ENCODE results near the gene ZNF619.

The ZNF619 gene

GRCh38 chr3:40487172-40487571 lies 10.2 kb downstream of the ZNF619 start:
- no peak for TF ChIP-seq JUND (IDR thresholded peaks at IDR 0.05; ENCODE audit: low read depth)
- no peak for DNase-seq (ENCODE audit: low read depth in 1 of 2, low spot score in 1 of 2)
- in situ Hi-C loops (cut with HindIII; ENCODE audit: low pct_unique_long_range_greater_than_20kb, low sequenced_read_pairs), result no loop called here

- no peak for DNase-seq (ENCODE audit: low read depth in 1 of 2, low spot score in 1 of 2)
- TF ChIP-seq JUND (IDR thresholded peaks at IDR 0.05; ENCODE audit: low read depth), result no peak
- in situ Hi-C loops (cut with HindIII; ENCODE audit: low pct_unique_long_range_greater_than_20kb, low sequenced_read_pairs), result no loop called here
Measured at GRCh38 chr3:40490916-40491315, 14.0 kb downstream of the ZNF619 start.

- no peak for TF ChIP-seq JUND (IDR thresholded peaks at IDR 0.05; ENCODE audit: low read depth)
- in situ Hi-C loops (cut with HindIII; ENCODE audit: low pct_unique_long_range_greater_than_20kb, low sequenced_read_pairs), result no loop called here
- no peak for DNase-seq (ENCODE audit: low read depth in 1 of 2, low spot score in 1 of 2)
Measured at GRCh38 chr3:40494698-40495097, 17.8 kb downstream of the ZNF619 start.

GRCh38 chr3:40497288-40497687 lies 20.4 kb downstream of the ZNF619 start:
- no peak for DNase-seq (ENCODE audit: low read depth in 1 of 2, low spot score in 1 of 2)
- no peak for TF ChIP-seq JUND (IDR thresholded peaks at IDR 0.05; ENCODE audit: low read depth)
- in situ Hi-C loops (cut with HindIII; ENCODE audit: low pct_unique_long_range_greater_than_20kb, low sequenced_read_pairs), result no loop called here

- no peak for DNase-seq (ENCODE audit: low read depth in 1 of 2, low spot score in 1 of 2)
- TF ChIP-seq JUND (IDR thresholded peaks at IDR 0.05; ENCODE audit: low read depth), result no peak
- in situ Hi-C loops (cut with HindIII; ENCODE audit: low pct_unique_long_range_greater_than_20kb, low sequenced_read_pairs), result no loop called here
Measured at GRCh38 chr3:40499952-40500351, 23.0 kb downstream of the ZNF619 start.

- DNase-seq (ENCODE audit: low read depth in 1 of 2, low spot score in 1 of 2), result no peak
- TF ChIP-seq JUND (IDR thresholded peaks at IDR 0.05; ENCODE audit: low read depth), result no peak
- in situ Hi-C loops (cut with HindIII; ENCODE audit: low pct_unique_long_range_greater_than_20kb, low sequenced_read_pairs), result no loop called here
Measured at GRCh38 chr3:40502034-40502433, 25.1 kb downstream of the ZNF619 start.

GRCh38 chr3:40504636-40505430 lies 27.9 kb downstream of the ZNF619 start:
- no peak for DNase-seq (ENCODE audit: low read depth in 1 of 2, low spot score in 1 of 2)
- TF ChIP-seq JUND (IDR thresholded peaks at IDR 0.05; ENCODE audit: low read depth), result no peak
- in situ Hi-C loops (cut with HindIII; ENCODE audit: low pct_unique_long_range_greater_than_20kb, low sequenced_read_pairs), result no loop called here

- no peak for TF ChIP-seq JUND (IDR thresholded peaks at IDR 0.05; ENCODE audit: low read depth)
- in situ Hi-C loops (cut with HindIII; ENCODE audit: low pct_unique_long_range_greater_than_20kb, low sequenced_read_pairs), result no loop called here
- peak; percentile 52 to 90 for DNase-seq (ENCODE audit: low read depth in 1 of 2, low spot score in 1 of 2)
Measured at GRCh38 chr3:40505599-40506462, 28.9 kb downstream of the ZNF619 start, which contains the start of gene ZNF620. Gene ZNF620 (plus strand): TSS chr3:40506039. CDS start chr3:40506353, 314 bp downstream.

GRCh38 chr3:40511031-40511718 lies 34.3 kb downstream of the ZNF619 start:
- TF ChIP-seq JUND (IDR thresholded peaks at IDR 0.05; ENCODE audit: low read depth), result no peak
- no peak for DNase-seq (ENCODE audit: low read depth in 1 of 2, low spot score in 1 of 2)
- in situ Hi-C loops (cut with HindIII; ENCODE audit: low pct_unique_long_range_greater_than_20kb, low sequenced_read_pairs), result no loop called here

GRCh38 chr3:40516201-40516600 lies 39.3 kb downstream of the ZNF619 start:
- DNase-seq (ENCODE audit: low read depth in 1 of 2, low spot score in 1 of 2), result no peak
- no peak for TF ChIP-seq JUND (IDR thresholded peaks at IDR 0.05; ENCODE audit: low read depth)
- in situ Hi-C loops (cut with HindIII; ENCODE audit: low pct_unique_long_range_greater_than_20kb, low sequenced_read_pairs), result no loop called here

- DNase-seq (ENCODE audit: low read depth in 1 of 2, low spot score in 1 of 2), result no peak
- TF ChIP-seq JUND (IDR thresholded peaks at IDR 0.05; ENCODE audit: low read depth), result no peak
- in situ Hi-C loops (cut with HindIII; ENCODE audit: low pct_unique_long_range_greater_than_20kb, low sequenced_read_pairs), result no loop called here
Measured at GRCh38 chr3:40518067-40518466, 41.1 kb downstream of the ZNF619 start.

GRCh38 chr3:40518848-40519247 lies 41.9 kb downstream of the ZNF619 start:
- in situ Hi-C loops (cut with HindIII; ENCODE audit: low pct_unique_long_range_greater_than_20kb, low sequenced_read_pairs), result no loop called here

More at GRCh38 chr3:40518848-40519247, 41.9 kb downstream of the ZNF619 start:
- DNase-seq (ENCODE audit: low read depth in 1 of 2, low spot score in 1 of 2), result no peak
- no peak for TF ChIP-seq JUND (IDR thresholded peaks at IDR 0.05; ENCODE audit: low read depth)
